GM21786 (cell line): ENCODE data around the gene PRRG2.

ENCODE experiments used
- ATAC-seq: cut with Tn5 transposase; IDR thresholded peaks from one replicate; pipeline ENCODE4 v1.9.1; 2021; ENCODE audit not compliant: unreplicated experiment

The PRRG2 gene

GRCh38 chr19:49585023-49585422 lies 3.9 kb downstream of the PRRG2 start:
- no peak for ATAC-seq

- ATAC-seq, result no peak
Measured at GRCh38 chr19:49587227-49587626, 6.1 kb downstream of the PRRG2 start.

GRCh38 chr19:49588365-49589122 lies 7.4 kb downstream of the PRRG2 start:
- ATAC-seq, result no peak

GRCh38 chr19:49589502-49589905 lies 8.4 kb downstream of the PRRG2 start:
- no peak for ATAC-seq

- peak; percentile 61 for ATAC-seq
Measured at GRCh38 chr19:49590071-49590970, 9.2 kb downstream of the PRRG2 start.

- ATAC-seq, result no peak
Measured at GRCh38 chr19:49590971-49591730, 10.0 kb downstream of the PRRG2 start, which contains the start of gene PRR12. Gene PRR12 (plus strand): TSS chr19:49591182. CDS start chr19:49591655, 473 bp downstream.

GRCh38 chr19:49591731-49592485 lies 10.8 kb downstream of the PRRG2 start:
- ATAC-seq, result no peak

GRCh38 chr19:49592486-49593232 lies 11.5 kb downstream of the PRRG2 start:
- ATAC-seq, result no peak

- peak; percentile 48 for ATAC-seq
Measured at GRCh38 chr19:49593233-49594113, 12.4 kb downstream of the PRRG2 start.

GRCh38 chr19:49594157-49594992 lies 13.3 kb downstream of the PRRG2 start:
- no peak for ATAC-seq

GRCh38 chr19:49594993-49595818 lies 14.1 kb downstream of the PRRG2 start:
- no peak for ATAC-seq

GRCh38 chr19:49595819-49596404 lies 14.8 kb downstream of the PRRG2 start:
- no peak for ATAC-seq

- no peak for ATAC-seq
Measured at GRCh38 chr19:49596407-49596806, 15.3 kb downstream of the PRRG2 start.

GRCh38 chr19:49596954-49597702 lies 16.0 kb downstream of the PRRG2 start:
- ATAC-seq, result no peak

GRCh38 chr19:49597703-49597974 lies 16.5 kb downstream of the PRRG2 start:
- no peak for ATAC-seq
